Chondrocyte (in vitro differentiated cells): ENCODE measurements around the gene SIM1. TPM values are rescaled to one million over a fixed set of nuclear protein-coding genes. Genes with fewer than 3 reads are reported as not detected.
A peak's percentile ranks its signal among the peaks of the same experiment; 100 is the strongest.

Experiments
- DNase-seq: peaks from one replicate; pipeline ENCODE4 v3.0.0; 2021; ENCODE audit warnings: mixed read lengths, low spot score
- H3K27ac Mint-ChIP-seq: one replicate; pipeline ENCODE4 v1.8.0; 2021; ENCODE audit warnings: mild to moderate bottlenecking, moderate library complexity, mixed read lengths; ENCODE audit not compliant: unreplicated experiment
- H3K27me3 Mint-ChIP-seq: 2 replicates; pipeline ENCODE4 v1.8.0; 2021; ENCODE audit warnings: low read depth, mixed read lengths
- H3K36me3 Mint-ChIP-seq: 2 replicates; pipeline ENCODE4 v1.8.0; 2021; ENCODE audit warnings: low read depth, mixed read lengths
- H3K4me1 Mint-ChIP-seq: 2 replicates; pipeline ENCODE4 v1.8.0; 2021; ENCODE audit warnings: low read depth, mild to moderate bottlenecking, mixed read lengths
- H3K4me3 Mint-ChIP-seq: one replicate; pipeline ENCODE4 v1.8.0; 2021; ENCODE audit warnings: mild to moderate bottlenecking, moderate library complexity, mixed read lengths; ENCODE audit not compliant: unreplicated experiment
- H3K9me3 Mint-ChIP-seq: 2 replicates; pipeline ENCODE4 v1.8.0; 2021; ENCODE audit warnings: low read depth, mixed read lengths
- total RNA-seq: library from RNA; stranded (reverse); gene quantifications from 3 replicates; pipeline ENCODE4 v1.2.1, GENCODE V29; 2021
- TF ChIP-seq, protein P1 (sequence below): fragments of 200-600 bp; sonication (generic); IDR thresholded peaks from 2 replicates; pipeline ENCODE4 v1.5.0; 2021; ENCODE audit warnings: antibody characterized with exemption, mild to moderate bottlenecking, moderate library complexity

Gene SIM1
- total RNA-seq, 1 donor from 2014 or later: 10.7 TPM

- TF ChIP-seq, protein P1, sequence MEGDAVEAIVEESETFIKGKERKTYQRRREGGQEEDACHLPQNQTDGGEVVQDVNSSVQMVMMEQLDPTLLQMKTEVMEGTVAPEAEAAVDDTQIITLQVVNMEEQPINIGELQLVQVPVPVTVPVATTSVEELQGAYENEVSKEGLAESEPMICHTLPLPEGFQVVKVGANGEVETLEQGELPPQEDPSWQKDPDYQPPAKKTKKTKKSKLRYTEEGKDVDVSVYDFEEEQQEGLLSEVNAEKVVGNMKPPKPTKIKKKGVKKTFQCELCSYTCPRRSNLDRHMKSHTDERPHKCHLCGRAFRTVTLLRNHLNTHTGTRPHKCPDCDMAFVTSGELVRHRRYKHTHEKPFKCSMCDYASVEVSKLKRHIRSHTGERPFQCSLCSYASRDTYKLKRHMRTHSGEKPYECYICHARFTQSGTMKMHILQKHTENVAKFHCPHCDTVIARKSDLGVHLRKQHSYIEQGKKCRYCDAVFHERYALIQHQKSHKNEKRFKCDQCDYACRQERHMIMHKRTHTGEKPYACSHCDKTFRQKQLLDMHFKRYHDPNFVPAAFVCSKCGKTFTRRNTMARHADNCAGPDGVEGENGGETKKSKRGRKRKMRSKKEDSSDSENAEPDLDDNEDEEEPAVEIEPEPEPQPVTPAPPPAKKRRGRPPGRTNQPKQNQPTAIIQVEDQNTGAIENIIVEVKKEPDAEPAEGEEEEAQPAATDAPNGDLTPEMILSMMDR: no peak
- no peak overlapping the region for H3K4me3 Mint-ChIP-seq
- peak overlapping the region; percentile 84 for H3K27ac Mint-ChIP-seq
- peaks cover 19% of the 10 kb centered on the region for H3K9me3 Mint-ChIP-seq
- H3K4me1 Mint-ChIP-seq: peaks cover 79% of the 10 kb centered on the region
- H3K36me3 Mint-ChIP-seq: no peaks in the 10 kb centered on the region
- DNase-seq: no peak
- no peaks in the 10 kb centered on the region for H3K27me3 Mint-ChIP-seq
Observed at GRCh38 chr6:100344761-100345160, 120.0 kb downstream of the SIM1 start.

DNA sequence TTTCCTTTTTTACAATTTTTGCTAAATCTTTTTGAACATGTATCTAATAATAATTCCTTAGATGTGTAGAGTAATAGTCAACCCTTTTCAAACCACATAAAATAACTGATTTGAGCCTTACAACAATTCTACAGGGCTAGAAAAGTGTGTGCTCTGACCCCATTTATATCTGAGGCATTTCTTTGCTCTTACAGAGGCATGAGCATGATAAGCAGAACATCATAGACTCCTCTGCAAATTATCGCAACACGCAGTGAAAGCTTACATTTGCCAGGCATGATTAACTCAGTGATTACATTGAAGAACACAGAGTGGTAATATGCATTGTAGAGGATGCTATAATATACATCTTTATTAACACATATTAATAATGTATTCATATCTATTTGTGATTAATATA, 120.4 kb downstream of the SIM1 start:
- H3K4me3 Mint-ChIP-seq: no peak overlapping the region
- no peak for DNase-seq
- H3K4me1 Mint-ChIP-seq: peaks cover 75% of the 10 kb centered on the region
- no peaks in the 10 kb centered on the region for H3K36me3 Mint-ChIP-seq
- TF ChIP-seq, protein P1: no peak
- H3K9me3 Mint-ChIP-seq: peaks cover 16% of the 10 kb centered on the region
- H3K27me3 Mint-ChIP-seq: no peaks in the 10 kb centered on the region
- peak overlapping the region; percentile 90 for H3K27ac Mint-ChIP-seq

DNA sequence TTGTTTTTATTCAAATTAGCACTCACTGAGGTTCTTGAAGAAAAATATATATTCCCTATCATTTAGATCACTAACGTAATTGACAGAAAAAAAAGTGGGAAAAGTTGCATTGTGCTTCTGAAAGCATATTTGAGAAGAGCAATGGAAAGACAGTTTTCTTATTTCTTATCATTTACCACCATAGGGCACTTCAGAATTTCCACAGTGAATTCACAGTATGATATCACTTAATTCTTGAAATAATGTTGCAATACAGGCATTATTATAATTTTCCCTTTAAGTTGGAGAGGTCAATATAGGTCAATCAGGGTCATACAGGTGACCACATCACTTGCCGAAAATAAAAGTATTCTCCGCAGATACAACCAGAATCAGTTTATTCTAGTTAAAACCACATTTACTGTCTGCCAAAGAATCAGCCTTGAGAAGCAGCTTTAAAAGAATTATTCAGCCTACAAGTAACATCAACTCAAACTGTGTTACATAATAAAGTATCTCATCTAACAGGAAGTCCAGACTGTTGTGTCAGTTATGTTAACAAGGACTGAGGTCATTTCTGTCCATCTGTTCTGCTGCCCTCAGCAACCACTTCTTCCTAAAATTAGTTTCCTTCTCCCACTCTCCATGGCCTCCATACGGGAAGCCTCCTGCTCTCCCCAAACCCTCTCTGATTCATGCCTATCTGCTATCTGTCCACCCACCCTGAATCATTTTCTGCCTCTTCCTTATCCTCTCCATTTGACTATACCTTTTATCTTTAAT, 121.2 kb downstream of the SIM1 start:
- Mint-ChIP-seq H3K27ac (peak overlapping the region; percentile 90), H3K9me3 (peaks cover 13% of the 10 kb centered on the region), H3K4me3 (no peak overlapping the region), H3K27me3 (no peaks in the 10 kb centered on the region), H3K4me1 (peaks cover 66% of the 10 kb centered on the region), H3K36me3 (no peaks in the 10 kb centered on the region)
- TF ChIP-seq, protein P1: no peak
- no peak for DNase-seq

DNA sequence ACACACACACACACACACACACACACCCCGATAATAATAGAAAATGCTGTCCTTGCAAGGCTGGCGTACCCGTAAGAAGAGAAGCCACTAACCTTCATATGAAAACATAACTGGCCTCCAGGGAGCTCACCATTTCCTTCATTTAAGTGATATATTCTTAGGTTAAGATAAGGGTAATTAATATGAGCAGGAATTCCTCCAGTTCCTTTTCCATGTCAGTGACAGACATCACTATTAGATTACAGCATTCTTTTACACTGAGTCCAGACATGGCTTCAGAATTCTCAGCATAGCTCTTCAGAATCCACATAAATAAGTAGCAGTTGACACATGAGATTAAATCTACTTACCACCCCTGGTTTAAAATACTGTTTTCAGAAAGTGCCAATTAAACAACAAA, 121.9 kb downstream of the SIM1 start:
- H3K27me3 Mint-ChIP-seq: no peaks in the 10 kb centered on the region
- H3K4me1 Mint-ChIP-seq: peaks cover 62% of the 10 kb centered on the region
- no peak for DNase-seq
- peaks cover 13% of the 10 kb centered on the region for H3K9me3 Mint-ChIP-seq
- no peak overlapping the region for H3K4me3 Mint-ChIP-seq
- TF ChIP-seq, protein P1: no peak
- H3K27ac Mint-ChIP-seq: peak overlapping the region; percentile 90
- no peaks in the 10 kb centered on the region for H3K36me3 Mint-ChIP-seq

DNA sequence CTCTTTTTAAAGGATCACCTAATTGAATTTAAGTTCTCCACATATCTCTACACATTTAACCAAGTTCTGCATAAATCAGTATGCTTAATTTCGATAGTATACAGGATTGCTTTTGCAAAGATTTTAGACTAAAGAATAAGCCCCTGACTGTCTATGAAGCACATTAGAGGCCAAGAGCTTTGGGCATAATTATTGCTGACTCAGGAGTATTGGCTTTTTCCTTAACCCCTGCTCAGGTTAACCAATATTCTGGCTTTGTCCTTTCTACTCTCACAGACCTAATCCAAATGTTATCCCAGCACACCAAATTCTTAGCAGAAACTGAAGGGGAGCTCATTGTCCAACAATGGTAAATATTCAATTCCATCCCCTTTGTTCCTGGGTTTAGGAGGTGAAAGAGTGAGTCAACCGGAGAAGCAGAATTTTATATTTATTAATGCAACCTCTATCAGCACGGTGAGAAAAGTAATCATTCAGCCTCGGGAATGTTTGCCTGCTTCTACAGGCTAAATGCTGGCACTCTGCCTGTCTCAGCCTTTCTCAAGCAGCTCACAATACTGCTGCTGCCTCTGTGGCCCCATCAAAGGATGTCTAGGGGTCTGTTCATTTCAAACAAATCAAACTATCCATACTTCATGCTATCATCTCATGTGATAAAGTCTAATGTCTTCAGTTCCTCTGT, 125.0 kb downstream of the SIM1 start:
- H3K9me3 Mint-ChIP-seq: peaks cover 13% of the 10 kb centered on the region
- H3K36me3 Mint-ChIP-seq: no peaks in the 10 kb centered on the region
- peaks cover 39% of the 10 kb centered on the region for H3K4me1 Mint-ChIP-seq
- no peak for DNase-seq
- no peak overlapping the region for H3K4me3 Mint-ChIP-seq
- no peaks in the 10 kb centered on the region for H3K27me3 Mint-ChIP-seq
- no peak overlapping the region for H3K27ac Mint-ChIP-seq
- TF ChIP-seq, protein P1: no peak
